ENCODE measurements around the gene PDK3. TPM values are rescaled to one million over a fixed set of nuclear protein-coding genes. Genes with fewer than 3 reads are reported as not detected.

The PDK3 gene
- total RNA-seq, 6 experiments from 2014 or later, result 0.09 to 1.2 (median 0.12) TPM; not detected in 1

- H3K36me3 Mint-ChIP-seq (ENCODE audit: low read depth), result no peaks in the 10 kb centered on the region
- no peak overlapping the region for H3K4me3 Mint-ChIP-seq
- H3K4me1 Mint-ChIP-seq (ENCODE audit: low read depth), result no peaks in the 10 kb centered on the region
- H3K27me3 Mint-ChIP-seq (ENCODE audit: insufficient read depth), result peaks cover 4% of the 10 kb centered on the region
- H3K27ac Mint-ChIP-seq, result no peak overlapping the region
- TF ChIP-seq, protein P1, sequence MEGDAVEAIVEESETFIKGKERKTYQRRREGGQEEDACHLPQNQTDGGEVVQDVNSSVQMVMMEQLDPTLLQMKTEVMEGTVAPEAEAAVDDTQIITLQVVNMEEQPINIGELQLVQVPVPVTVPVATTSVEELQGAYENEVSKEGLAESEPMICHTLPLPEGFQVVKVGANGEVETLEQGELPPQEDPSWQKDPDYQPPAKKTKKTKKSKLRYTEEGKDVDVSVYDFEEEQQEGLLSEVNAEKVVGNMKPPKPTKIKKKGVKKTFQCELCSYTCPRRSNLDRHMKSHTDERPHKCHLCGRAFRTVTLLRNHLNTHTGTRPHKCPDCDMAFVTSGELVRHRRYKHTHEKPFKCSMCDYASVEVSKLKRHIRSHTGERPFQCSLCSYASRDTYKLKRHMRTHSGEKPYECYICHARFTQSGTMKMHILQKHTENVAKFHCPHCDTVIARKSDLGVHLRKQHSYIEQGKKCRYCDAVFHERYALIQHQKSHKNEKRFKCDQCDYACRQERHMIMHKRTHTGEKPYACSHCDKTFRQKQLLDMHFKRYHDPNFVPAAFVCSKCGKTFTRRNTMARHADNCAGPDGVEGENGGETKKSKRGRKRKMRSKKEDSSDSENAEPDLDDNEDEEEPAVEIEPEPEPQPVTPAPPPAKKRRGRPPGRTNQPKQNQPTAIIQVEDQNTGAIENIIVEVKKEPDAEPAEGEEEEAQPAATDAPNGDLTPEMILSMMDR (IDR thresholded peaks at IDR 0.05), result no peak
- no peak for DNase-seq
- no peaks in the 10 kb centered on the region for H3K9me3 Mint-ChIP-seq
Measured at GRCh38 chrX:24487571-24487970, 22.5 kb downstream of the PDK3 start.

DNA sequence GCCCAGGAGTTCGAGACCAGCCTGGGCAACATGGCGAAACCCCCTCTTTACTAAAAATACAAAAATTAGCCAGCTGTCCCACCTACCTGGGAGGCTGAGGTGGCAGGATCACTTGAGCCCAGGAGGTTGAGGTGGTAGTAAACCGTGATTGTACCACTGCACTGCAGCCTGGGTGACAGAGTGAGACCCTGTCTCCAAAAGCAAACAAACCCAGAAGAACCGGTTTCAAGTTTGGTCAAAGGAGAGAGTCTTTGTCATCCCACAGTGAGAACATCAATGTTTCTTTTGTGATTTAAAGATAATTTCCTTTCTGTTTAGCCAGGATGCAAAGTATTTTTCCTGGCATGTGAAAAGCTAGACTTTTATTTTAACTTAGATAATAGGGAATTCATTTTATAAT, 26.7 kb downstream of the PDK3 start:
- H3K9me3 Mint-ChIP-seq, result no peaks in the 10 kb centered on the region
- no peaks in the 10 kb centered on the region for H3K36me3 Mint-ChIP-seq (ENCODE audit: low read depth)
- no peak overlapping the region for H3K27ac Mint-ChIP-seq
- H3K27me3 Mint-ChIP-seq (ENCODE audit: insufficient read depth), result peaks cover 1% of the 10 kb centered on the region; the same call in 1 of the 2 replicates
- H3K4me3 Mint-ChIP-seq, result no peak overlapping the region
- TF ChIP-seq, protein P1 (IDR thresholded peaks at IDR 0.05), result no peak
- DNase-seq, result no peak
- H3K4me1 Mint-ChIP-seq (ENCODE audit: low read depth), result peaks cover 12% of the 10 kb centered on the region

DNA sequence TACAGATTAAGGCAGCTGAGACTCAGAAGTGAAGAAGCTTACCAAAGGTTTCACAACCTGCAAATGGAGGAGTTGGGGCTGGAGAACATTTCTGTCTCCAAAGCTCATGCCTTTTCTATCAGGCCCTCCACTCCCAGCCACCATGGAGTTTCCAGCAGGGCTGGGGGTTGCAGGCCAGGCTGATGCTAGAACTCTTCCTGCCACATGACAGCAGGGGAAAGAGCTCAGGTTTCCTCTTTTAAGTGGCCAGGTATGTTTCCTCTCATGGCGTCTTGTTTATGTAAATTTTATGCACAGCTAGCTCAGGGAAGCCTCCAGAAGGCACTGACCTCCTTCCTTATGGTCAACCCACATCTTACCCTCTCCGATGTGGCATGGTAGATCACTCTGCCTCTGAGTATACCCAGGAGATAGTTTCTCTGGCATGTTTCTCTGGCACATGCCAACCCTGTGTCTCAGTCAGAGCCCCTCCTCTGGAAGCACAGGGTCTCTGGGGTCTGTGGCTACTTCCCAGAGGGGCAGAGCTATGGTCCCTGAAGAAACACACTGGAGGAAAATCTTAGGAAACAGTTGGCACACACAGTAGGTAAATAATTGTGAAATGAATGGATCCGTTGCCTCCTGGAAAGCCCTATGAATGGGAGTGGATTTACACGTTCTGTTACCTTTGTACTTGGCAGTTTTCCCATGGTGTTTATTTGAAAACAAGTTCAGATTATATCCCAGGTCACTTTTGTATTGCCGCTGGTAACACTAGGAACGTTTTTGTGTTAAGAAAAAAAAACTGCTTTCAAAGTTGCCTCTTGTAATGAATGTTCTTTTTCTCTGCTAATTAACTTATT, 28.9 kb downstream of the PDK3 start:
- DNase-seq, result no peak
- Mint-ChIP-seq H3K4me3 (peak overlapping the region; percentile 59; the same call in 1 of the 2 replicates), H3K27ac (no peak overlapping the region), H3K4me1 (ENCODE audit: low read depth) (peaks cover 12% of the 10 kb centered on the region), H3K36me3 (ENCODE audit: low read depth) (no peaks in the 10 kb centered on the region), H3K27me3 (ENCODE audit: insufficient read depth) (no peaks in the 10 kb centered on the region; the same call in 1 of the 2 replicates), H3K9me3 (no peaks in the 10 kb centered on the region)
- TF ChIP-seq, protein P1 (IDR thresholded peaks at IDR 0.05), result no peak

DNA sequence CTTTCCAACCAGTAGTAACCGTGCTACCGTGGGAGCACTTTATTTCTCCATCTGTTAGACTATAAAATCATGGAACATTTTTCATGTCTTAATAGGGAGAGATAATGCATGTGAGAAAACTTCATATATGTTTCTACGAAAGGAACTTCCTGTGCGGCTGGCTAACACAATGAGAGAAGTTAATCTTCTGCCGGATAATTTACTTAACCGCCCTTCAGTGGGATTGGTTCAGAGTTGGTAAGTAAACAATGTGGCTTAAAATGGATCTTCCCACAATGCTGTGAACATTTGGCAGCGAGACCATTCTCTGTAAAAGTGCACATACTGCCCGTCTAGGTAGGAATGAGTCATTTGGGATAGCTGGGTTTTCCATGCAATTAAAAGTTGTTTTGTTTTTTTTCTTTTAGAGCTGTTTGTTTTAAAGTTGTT, 29.6 kb downstream of the PDK3 start:
- H3K27me3 Mint-ChIP-seq (ENCODE audit: insufficient read depth), result no peaks in the 10 kb centered on the region
- DNase-seq, result peak; percentile 61
- TF ChIP-seq, protein P1 (IDR thresholded peaks at IDR 0.05), result no peak
- peaks cover 12% of the 10 kb centered on the region for H3K4me1 Mint-ChIP-seq (ENCODE audit: low read depth)
- peak overlapping the region; percentile 59 for H3K4me3 Mint-ChIP-seq
- H3K27ac Mint-ChIP-seq, result no peak overlapping the region
- no peaks in the 10 kb centered on the region for H3K9me3 Mint-ChIP-seq
- no peaks in the 10 kb centered on the region for H3K36me3 Mint-ChIP-seq (ENCODE audit: low read depth)

DNA sequence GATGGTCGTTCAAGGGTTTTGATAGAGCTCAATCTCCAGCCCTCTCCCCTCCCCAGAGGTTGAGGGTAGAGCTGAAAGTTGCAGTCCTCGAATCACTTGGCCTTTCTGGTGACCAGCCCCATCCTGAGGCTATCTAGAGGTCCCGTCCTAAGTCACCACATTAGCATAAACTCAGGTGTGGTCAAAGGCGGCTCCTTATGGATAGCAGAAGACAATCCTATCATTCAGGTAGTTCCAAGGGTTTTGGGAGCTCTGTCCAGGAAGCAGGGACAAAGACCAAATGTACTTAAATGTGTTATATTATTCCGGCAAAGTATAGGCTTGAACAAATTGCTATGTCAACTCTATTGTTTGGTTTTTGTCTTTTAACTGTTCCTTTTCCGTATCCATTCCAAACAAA, 30.6 kb downstream of the PDK3 start:
- TF ChIP-seq, protein P1 (IDR thresholded peaks at IDR 0.05), result no peak
- Mint-ChIP-seq H3K9me3 (no peaks in the 10 kb centered on the region), H3K4me3 (no peak overlapping the region), H3K27me3 (ENCODE audit: insufficient read depth) (no peaks in the 10 kb centered on the region), H3K36me3 (ENCODE audit: low read depth) (no peaks in the 10 kb centered on the region), H3K4me1 (ENCODE audit: low read depth) (peaks cover 12% of the 10 kb centered on the region), H3K27ac (no peak overlapping the region)
- no peak for DNase-seq
